Measurements from ENCODE around the gene B3GAT3. TPM values are rescaled to one million over a fixed set of nuclear protein-coding genes. Genes with fewer than 3 reads are reported as not detected.

The B3GAT3 gene
- total and polyA plus RNA-seq, 10 of the 15 experiments (the other 5 are each of a cell fraction or from before 2014, with no cell fraction given), result 0.31 to 52.7 (median 29.8) TPM

DNA sequence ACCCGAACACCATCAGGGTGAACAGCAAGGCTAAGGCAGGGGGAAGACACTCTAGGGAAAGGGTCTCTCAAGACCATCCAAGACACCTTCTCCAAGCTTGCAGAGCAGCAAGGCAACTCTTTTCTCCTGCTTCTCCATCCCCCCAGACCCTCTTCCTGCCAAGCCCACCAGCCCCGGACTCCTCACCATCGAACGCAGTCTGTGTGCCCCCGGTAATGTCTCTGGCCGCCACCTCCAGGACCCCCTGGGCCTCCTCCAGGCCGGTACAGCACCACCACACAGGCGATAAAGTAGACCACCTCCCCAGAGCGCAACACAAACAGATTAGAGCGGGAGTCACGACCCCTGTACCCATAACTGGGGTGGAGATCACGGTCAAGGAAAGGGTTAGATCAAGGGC lies 13.0 kb downstream of the B3GAT3 start:
- TF ChIP-seq NFYA (IDR thresholded peaks at IDR 0.05; ENCODE audit: borderline replicate concordance, low read depth, low read length) (no peak), NR2C2 (IDR thresholded peaks at IDR 0.05; ENCODE audit: borderline replicate concordance, control insufficient read depth, insufficient read length, low read depth) (no peak), SREBF1 (IDR thresholded peaks at IDR 0.05; ENCODE audit: low read length) (no peak), SMAD5 (IDR thresholded peaks at IDR 0.05; ENCODE audit: low read depth) (no peak), PML (IDR thresholded peaks at IDR 0.05; ENCODE audit: low read length) (no peak), POU2F2 (IDR thresholded peaks at IDR 0.05; ENCODE audit: borderline replicate concordance, low read depth, low read length) (no peak), MTA3 (IDR thresholded peaks at IDR 0.05; ENCODE audit: borderline replicate concordance, low read length) (no peak), STAT1 (conservative IDR thresholded peaks at IDR 0.05) (no peak), SMAD1 (IDR thresholded peaks at IDR 0.05; ENCODE audit: low read depth, partially characterized antibody) (no peak)
- TF ChIP-seq, protein P1, sequence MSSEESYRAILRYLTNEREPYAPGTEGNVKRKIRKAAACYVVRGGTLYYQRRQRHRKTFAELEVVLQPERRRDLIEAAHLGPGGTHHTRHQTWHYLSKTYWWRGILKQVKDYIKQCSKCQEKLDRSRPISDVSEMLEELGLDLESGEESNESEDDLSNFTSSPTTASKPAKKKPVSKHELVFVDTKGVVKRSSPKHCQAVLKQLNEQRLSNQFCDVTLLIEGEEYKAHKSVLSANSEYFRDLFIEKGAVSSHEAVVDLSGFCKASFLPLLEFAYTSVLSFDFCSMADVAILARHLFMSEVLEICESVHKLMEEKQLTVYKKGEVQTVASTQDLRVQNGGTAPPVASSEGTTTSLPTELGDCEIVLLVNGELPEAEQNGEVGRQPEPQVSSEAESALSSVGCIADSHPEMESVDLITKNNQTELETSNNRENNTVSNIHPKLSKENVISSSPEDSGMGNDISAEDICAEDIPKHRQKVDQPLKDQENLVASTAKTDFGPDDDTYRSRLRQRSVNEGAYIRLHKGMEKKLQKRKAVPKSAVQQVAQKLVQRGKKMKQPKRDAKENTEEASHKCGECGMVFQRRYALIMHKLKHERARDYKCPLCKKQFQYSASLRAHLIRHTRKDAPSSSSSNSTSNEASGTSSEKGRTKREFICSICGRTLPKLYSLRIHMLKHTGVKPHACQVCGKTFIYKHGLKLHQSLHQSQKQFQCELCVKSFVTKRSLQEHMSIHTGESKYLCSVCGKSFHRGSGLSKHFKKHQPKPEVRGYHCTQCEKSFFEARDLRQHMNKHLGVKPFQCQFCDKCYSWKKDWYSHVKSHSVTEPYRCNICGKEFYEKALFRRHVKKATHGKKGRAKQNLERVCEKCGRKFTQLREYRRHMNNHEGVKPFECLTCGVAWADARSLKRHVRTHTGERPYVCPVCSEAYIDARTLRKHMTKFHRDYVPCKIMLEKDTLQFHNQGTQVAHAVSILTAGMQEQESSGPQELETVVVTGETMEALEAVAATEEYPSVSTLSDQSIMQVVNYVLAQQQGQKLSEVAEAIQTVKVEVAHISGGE (CRISPR knock-in tag; IDR thresholded peaks at IDR 0.05), result no peak
- TF ChIP-seq, protein P2, sequence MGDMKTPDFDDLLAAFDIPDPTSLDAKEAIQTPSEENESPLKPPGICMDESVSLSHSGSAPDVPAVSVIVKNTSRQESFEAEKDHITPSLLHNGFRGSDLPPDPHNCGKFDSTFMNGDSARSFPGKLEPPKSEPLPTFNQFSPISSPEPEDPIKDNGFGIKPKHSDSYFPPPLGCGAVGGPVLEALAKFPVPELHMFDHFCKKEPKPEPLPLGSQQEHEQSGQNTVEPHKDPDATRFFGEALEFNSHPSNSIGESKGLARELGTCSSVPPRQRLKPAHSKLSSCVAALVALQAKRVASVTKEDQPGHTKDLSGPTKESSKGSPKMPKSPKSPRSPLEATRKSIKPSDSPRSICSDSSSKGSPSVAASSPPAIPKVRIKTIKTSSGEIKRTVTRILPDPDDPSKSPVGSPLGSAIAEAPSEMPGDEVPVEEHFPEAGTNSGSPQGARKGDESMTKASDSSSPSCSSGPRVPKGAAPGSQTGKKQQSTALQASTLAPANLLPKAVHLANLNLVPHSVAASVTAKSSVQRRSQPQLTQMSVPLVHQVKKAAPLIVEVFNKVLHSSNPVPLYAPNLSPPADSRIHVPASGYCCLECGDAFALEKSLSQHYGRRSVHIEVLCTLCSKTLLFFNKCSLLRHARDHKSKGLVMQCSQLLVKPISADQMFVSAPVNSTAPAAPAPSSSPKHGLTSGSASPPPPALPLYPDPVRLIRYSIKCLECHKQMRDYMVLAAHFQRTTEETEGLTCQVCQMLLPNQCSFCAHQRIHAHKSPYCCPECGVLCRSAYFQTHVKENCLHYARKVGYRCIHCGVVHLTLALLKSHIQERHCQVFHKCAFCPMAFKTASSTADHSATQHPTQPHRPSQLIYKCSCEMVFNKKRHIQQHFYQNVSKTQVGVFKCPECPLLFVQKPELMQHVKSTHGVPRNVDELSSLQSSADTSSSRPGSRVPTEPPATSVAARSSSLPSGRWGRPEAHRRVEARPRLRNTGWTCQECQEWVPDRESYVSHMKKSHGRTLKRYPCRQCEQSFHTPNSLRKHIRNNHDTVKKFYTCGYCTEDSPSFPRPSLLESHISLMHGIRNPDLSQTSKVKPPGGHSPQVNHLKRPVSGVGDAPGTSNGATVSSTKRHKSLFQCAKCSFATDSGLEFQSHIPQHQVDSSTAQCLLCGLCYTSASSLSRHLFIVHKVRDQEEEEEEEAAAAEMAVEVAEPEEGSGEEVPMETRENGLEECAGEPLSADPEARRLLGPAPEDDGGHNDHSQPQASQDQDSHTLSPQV (IDR thresholded peaks at IDR 0.05), result no peak
- FAIRE-seq (no peak), ATAC-seq (no peak), DNase-seq (ENCODE audit: low read depth, low spot score) (no peak)
- H2AFZ ChIP-seq (ENCODE audit: control insufficient read depth, low read depth, low read length), result no peak overlapping the region
- no peaks in the 10 kb centered on the region; the same call in 1 of the 2 replicates for H4K20me1 ChIP-seq (ENCODE audit: control insufficient read depth, insufficient read depth)
- WGBS (ENCODE audit: insufficient coverage, insufficient replicate concordance, low lambda C conversion rate, missing lambda C conversion rate), result 94% methylated on average over 12 of the region's 12 CpGs
- H3K4me1 ChIP-seq (ENCODE audit: control insufficient read depth, insufficient read depth, low read length), result peaks cover 14% of the 10 kb centered on the region
- ChIA-PET CTCF (interaction anchor here (4.9 kb wide), 1 partner anchor 17 kb away, joined by 41 read pairs; the partner anchor contains the start of gene TUT1), POLR2A (no interaction called here), SMC1A (ENCODE audit: uncharacterized antibody, unreplicated experiment) (interaction anchor here (2.1 kb wide), 1 partner anchor 12 kb away, joined by 7 read pairs; no protein-coding TSS in a partner anchor), RAD21 (ENCODE audit: unreplicated experiment) (no interaction called here)
- H3K9me3 ChIP-seq (replicated peaks; ENCODE audit: control insufficient read depth, insufficient read depth, low read length), result no peaks in the 10 kb centered on the region
- H3K4me2 ChIP-seq (ENCODE audit: control insufficient read depth, insufficient read depth), result no peak overlapping the region
- no peak overlapping the region for H3K9ac ChIP-seq (ENCODE audit: control insufficient read depth, insufficient read depth, low read length)
- intact Hi-C loops (cut with micrococcal nuclease; ENCODE audit: unreplicated experiment) (no loop called here), in situ Hi-C loops (cut with MboI) (no loop called here)
- H3K36me3 ChIP-seq (ENCODE audit: control insufficient read depth in 2 of 2, insufficient read depth in 2 of 2, low read length in 1 of 2), result peaks cover 3 to 9% of the 10 kb centered on the region in 2 experiments; a peak in 3 of 4 replicates
- peaks cover 16% of the 10 kb centered on the region for H3K79me2 ChIP-seq (ENCODE audit: control insufficient read depth, insufficient read depth, low read length)
- no peak overlapping the region for H3K27ac ChIP-seq (ENCODE audit: control insufficient read depth, insufficient read depth)
- no peak overlapping the region for H3K4me3 ChIP-seq
- BruUV-seq (replicated peaks), result no TSS peak
- H3K27me3 ChIP-seq (replicated peaks in 1 of 2; ENCODE audit: control insufficient read depth in 2 of 2, insufficient read depth in 2 of 2, low read length in 1 of 2), result no peaks in the 10 kb centered on the region
